Naive thymus-derived CD4-positive, alpha-beta T cell (primary cell): ENCODE data around the gene FSTL3. TPM values are rescaled to one million over a fixed set of nuclear protein-coding genes. Genes with fewer than 3 reads are reported as not detected.
"Not testable (repeated sequence)": the region's sequence is repeated elsewhere in the genome, so short reads cannot be mapped to it uniquely, and the experiment has no call there.

Experiments used
- ATAC-seq: fragments of 150-1000 bp; cut with Tn5 transposase; 2 replicates; pipeline ENCODE4 v1.10.0; 2021; ENCODE audit warnings: mild to moderate bottlenecking, moderate library complexity
- CTCF ChIA-PET: fragments of 350-600 bp; sonication (Branson Sonifier 250); formaldehyde crosslinking; loops from one replicate; lab custom pipeline; 2021; ENCODE audit warnings: antibody characterized with exemption; lab: Charles Lee
- POLR2A ChIA-PET: fragments of 350-600 bp; sonication (Branson Sonifier 250); formaldehyde crosslinking; loops from one replicate; lab custom pipeline; 2021; ENCODE audit warnings: antibody characterized with exemption, inconsistent platforms; lab: Charles Lee
- DNase-seq, 9 donors: peaks; one replicate each; pipeline versions ENCODE4 v3.0.0 to v3.0.0-alpha.2; 2020 to 2022; ENCODE audit warnings: mixed read lengths in 1 of 9
- H3K27ac ChIP-seq: one replicate; pipeline ENCODE4 v1.7.0; 2013; ENCODE audit warnings: mild to moderate bottlenecking, low read depth, low read length, moderate library complexity
- H3K27me3 ChIP-seq, 2 donors: one replicate each; pipeline ENCODE4 v1.7.0; 2013; ENCODE audit warnings: low read length in 2 of 2, mild to moderate bottlenecking in 2 of 2, moderate library complexity in 2 of 2; ENCODE audit not compliant: control insufficient read depth in 2 of 2, insufficient read depth in 2 of 2
- H3K36me3 ChIP-seq, 3 experiments: 1 replicate in 2 of 3; 2 replicates in 1 of 3; pipeline ENCODE4 v1.7.0; 2013; ENCODE audit warnings: low read length in 3 of 3, mild to moderate bottlenecking in 3 of 3, moderate library complexity in 1 of 3; ENCODE audit not compliant: insufficient read depth in 3 of 3, control insufficient read depth in 2 of 3
- H3K4me1 ChIP-seq, 2 donors: one replicate each; pipeline ENCODE4 v1.7.0; 2013; ENCODE audit warnings: low read length in 2 of 2, mild to moderate bottlenecking in 2 of 2, moderate library complexity in 1 of 2; ENCODE audit not compliant: control insufficient read depth in 2 of 2, insufficient read depth in 2 of 2
- H3K4me3 ChIP-seq: 2 replicates; pipeline ENCODE4 v1.7.0; 2013; ENCODE audit warnings: mild to moderate bottlenecking, low read length
- H3K9me3 ChIP-seq, 3 experiments: 1 replicate in 2 of 3; 2 replicates in 1 of 3; pipeline ENCODE4 v1.7.0; 2013; ENCODE audit warnings: low read length in 3 of 3; ENCODE audit not compliant: control insufficient read depth in 2 of 3
- H3K27ac Mint-ChIP-seq, 9 donors: one replicate each; pipeline ENCODE4 v1.8.0; 2020 to 2022; ENCODE audit warnings: mixed read lengths in 9 of 9, mild to moderate bottlenecking in 8 of 9, moderate library complexity in 5 of 9, inconsistent platforms in 2 of 9
- H3K27me3 Mint-ChIP-seq, 5 donors: one replicate each; pipeline ENCODE4 v1.8.0; 2021 to 2022; ENCODE audit warnings: mixed read lengths in 5 of 5, mild to moderate bottlenecking in 1 of 5
- H3K36me3 Mint-ChIP-seq, 5 donors: one replicate each; pipeline ENCODE4 v1.8.0; 2020 to 2022; ENCODE audit warnings: mixed read lengths in 5 of 5, mild to moderate bottlenecking in 3 of 5, inconsistent platforms in 1 of 5
- H3K4me1 Mint-ChIP-seq, 7 donors: one replicate each; pipeline ENCODE4 v1.8.0; 2020 to 2022; ENCODE audit warnings: mixed read lengths in 7 of 7, mild to moderate bottlenecking in 3 of 7, inconsistent platforms in 1 of 7
- H3K4me3 Mint-ChIP-seq, 10 donors: one replicate each; pipeline ENCODE4 v1.8.0; 2020 to 2022; ENCODE audit warnings: mild to moderate bottlenecking in 10 of 10, mixed read lengths in 10 of 10, moderate library complexity in 6 of 10, inconsistent platforms in 2 of 10
- H3K9me3 Mint-ChIP-seq, 11 donors: one replicate each; pipeline ENCODE4 v1.8.0; 2020 to 2022; ENCODE audit warnings: mixed read lengths in 11 of 11, mild to moderate bottlenecking in 4 of 11, inconsistent platforms in 1 of 11, moderate library complexity in 1 of 11
- intact Hi-C, 2 donors: fragments of 100-400 bp; cut with micrococcal nuclease; formaldehyde crosslinking; loops; one replicate each; pipeline ENCODE4 v1.15.1; 2023
- polyA plus RNA-seq, 2 donors: library from polyadenylated mRNA; unstranded; fragments of 300-500 nt; fragmentation: Illumina TruSeq; gene quantifications; one replicate each; pipeline ENCODE4 v1.2.3, GENCODE V29; 2021
- total RNA-seq, 6 experiments: library from RNA in 5 of 6; stranded (reverse) in 5 of 6; gene quantifications; 1 replicate in 5 of 6; 2 replicates in 1 of 6; pipeline ENCODE4 v1.2.3 and lab custom pipeline; 2021 to 2026

Gene FSTL3
- total and polyA plus RNA-seq, 7 experiments from 2014 or later, result 2.7 to 6.4 (median 4.7) TPM

DNA sequence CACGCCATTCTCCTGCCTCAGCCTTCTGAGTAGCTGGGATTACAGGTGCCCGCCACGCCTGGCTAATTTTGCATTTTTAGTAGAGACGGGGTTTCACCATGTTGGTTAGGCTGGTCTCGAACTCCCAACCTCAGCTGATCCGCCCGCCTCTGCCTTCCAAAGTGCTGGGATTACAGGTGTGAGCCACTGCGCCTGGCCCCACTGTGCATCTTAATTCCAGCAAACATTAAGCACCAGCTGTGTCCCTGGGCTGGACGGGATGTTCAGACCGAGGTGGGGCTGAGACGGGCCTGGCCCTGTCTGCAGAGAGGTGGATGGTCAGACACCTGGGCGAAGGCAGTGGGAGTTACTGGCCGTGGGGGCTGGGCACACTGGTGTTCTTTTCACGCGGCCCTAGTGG is 53.4 kb downstream of the FSTL3 start:
- CTCF ChIA-PET, H3K9me3 ChIP-seq, DNase-seq, H3K36me3 Mint-ChIP-seq, H3K4me1 Mint-ChIP-seq, H3K27ac ChIP-seq, intact Hi-C loops, ATAC-seq, H3K4me3 Mint-ChIP-seq, H3K4me3 ChIP-seq, H3K4me1 ChIP-seq, H3K36me3 ChIP-seq, H3K27me3 Mint-ChIP-seq, POLR2A ChIA-PET, H3K27ac Mint-ChIP-seq, H3K9me3 Mint-ChIP-seq, H3K27me3 ChIP-seq: not testable (repeated sequence)

DNA sequence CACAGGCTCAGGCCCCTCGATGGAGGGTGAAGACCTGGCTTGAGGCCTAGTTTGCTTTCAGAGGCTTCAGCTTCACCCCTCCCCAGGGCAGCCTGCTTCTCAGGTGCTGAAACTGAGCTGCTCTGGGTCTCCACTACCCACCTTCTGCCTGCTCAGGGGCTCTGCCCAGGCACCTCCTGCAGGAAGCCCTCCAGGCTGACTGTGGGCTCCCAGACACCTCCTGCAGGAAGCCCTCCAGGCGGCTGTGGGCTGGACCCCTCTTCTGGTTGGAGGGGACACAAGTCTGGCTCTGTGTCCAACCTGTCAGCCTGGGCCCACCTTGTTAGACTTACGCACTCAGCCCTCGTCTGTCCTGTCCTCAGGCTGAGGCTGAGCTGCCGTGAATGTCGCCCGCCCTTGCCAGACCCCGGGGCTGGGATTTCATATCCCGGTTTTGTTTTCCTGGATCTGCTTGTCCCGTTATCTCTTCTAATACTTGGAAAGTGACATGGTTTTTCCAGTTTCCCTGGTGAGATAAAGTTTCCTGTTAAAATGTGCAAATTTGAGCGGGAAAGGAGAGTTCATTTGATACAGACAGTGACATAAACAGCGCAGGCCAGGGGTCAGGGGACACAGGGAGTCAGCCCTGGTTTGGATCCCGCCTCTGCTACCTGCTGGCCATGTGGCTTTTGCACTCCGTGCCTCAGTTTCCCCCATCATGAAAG is 53.9 kb downstream of the FSTL3 start:
- no peaks in the 10 kb centered on the region for H3K9me3 ChIP-seq
- Mint-ChIP-seq H3K27me3 (no peaks in the 10 kb centered on the region), H3K27ac (no peak overlapping the region), H3K36me3 (no peaks in the 10 kb centered on the region), H3K4me3 (no peak overlapping the region), H3K4me1 (peaks cover 0 to 10% (median 5%) of the 10 kb centered on the region in 7 donors), H3K9me3 (no peaks in the 10 kb centered on the region)
- no peaks in the 10 kb centered on the region for H3K4me1 ChIP-seq
- no peak overlapping the region for H3K4me3 ChIP-seq
- CTCF ChIA-PET, result no interaction called here
- DNase-seq (no peak), ATAC-seq (no peak)
- H3K27ac ChIP-seq, result no peak overlapping the region
- no peaks in the 10 kb centered on the region for H3K27me3 ChIP-seq
- POLR2A ChIA-PET, result no interaction called here
- intact Hi-C loops, result loop anchor here (5.0 kb wide), 2 partner anchors 48 to 143 kb away; partner anchors contain the start of gene HCN2 (in 1 of the 2)
- no peaks in the 10 kb centered on the region for H3K36me3 ChIP-seq

DNA sequence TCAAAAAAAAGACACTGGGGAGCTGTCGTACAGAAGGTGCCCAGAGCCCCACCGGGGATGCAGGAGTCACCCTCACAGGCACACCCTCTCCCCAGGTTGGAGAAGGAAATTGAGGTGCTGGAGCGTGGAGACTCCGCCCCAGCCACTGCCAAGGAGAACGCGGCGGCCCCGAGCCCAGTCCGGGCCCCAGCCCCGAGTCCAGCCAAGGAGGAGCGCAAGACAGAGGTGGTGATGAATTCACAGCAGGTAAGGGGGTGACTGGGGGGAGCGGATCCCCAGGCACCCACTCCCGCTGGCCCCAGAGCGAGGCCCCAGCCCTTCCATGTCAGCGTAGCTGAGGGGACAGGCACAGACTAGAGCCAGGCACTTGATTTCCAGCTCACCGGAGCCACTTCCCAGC is 54.8 kb downstream of the FSTL3 start:
- ATAC-seq (no peak), DNase-seq (no peak)
- Mint-ChIP-seq H3K36me3 (no peaks in the 10 kb centered on the region), H3K4me1 (peaks cover 0 to 10% (median 5%) of the 10 kb centered on the region in 7 donors), H3K4me3 (no peak overlapping the region), H3K9me3 (no peaks in the 10 kb centered on the region), H3K27me3 (no peaks in the 10 kb centered on the region), H3K27ac (no peak overlapping the region)
- H3K36me3 ChIP-seq, result no peaks in the 10 kb centered on the region
- no peak overlapping the region for H3K4me3 ChIP-seq
- H3K4me1 ChIP-seq, result no peaks in the 10 kb centered on the region
- no peaks in the 10 kb centered on the region for H3K27me3 ChIP-seq
- POLR2A ChIA-PET, result no interaction called here
- no peaks in the 10 kb centered on the region for H3K9me3 ChIP-seq
- CTCF ChIA-PET, result no interaction called here
- intact Hi-C loops, result loop anchor here (5.0 kb wide), 2 partner anchors 49 to 144 kb away; partner anchors contain the start of gene HCN2 (in 1 of the 2)
- H3K27ac ChIP-seq, result no peak overlapping the region

DNA sequence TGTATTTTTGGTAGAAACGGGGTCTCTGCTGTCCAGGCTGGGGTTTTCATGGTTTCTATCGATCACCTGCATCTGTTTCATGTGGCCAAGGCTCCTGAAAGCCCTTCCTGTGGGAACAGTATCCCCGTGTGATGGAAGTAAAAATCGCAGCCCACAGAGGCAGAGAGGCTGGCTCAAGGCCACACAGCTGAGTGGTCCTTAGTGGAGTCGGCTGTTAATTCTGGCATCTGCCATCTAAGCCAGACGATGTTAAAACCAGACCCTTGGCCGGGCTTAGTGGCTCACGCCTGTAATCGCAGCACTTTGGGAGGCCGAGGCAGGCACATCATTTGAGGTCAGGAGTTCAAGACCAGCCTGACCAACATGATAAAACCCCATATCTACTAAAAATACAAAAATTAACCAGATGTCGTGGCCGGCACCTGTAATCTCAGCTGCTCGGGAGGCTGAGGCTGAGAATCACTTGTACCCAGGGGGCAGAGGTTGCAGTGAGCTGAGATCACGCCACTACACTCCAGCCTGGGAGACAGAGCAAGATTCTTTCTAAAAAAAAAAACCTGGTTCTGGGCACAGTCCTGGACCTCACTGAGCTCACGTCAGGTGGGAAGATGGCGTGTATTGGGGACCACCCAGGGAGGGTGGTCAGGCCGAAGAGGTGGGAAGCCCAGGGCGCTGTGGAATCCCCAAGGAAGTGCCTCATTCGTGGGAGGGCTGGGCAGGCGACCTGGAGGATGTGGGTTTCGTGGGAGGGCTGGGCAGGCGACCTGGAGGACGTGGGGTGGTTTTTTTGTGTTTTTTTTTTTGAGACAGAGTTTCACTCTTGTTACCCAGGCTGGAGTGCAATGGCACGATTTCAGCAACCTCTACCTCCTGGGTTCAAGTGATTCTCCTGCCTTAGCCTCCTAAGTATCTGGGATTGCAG is 56.2 kb downstream of the FSTL3 start:
- peaks cover 0 to 2% (median 0%) of the 10 kb centered on the region in 11 donors for H3K9me3 Mint-ChIP-seq
- intact Hi-C loops, result loop anchor here (5.0 kb wide), 2 partner anchors 50 to 145 kb away; partner anchors contain the start of gene HCN2 (in 1 of the 2)
- no peak overlapping the region for H3K27ac Mint-ChIP-seq
- peaks cover 0 to 10% (median 5%) of the 10 kb centered on the region in 7 donors for H3K4me1 Mint-ChIP-seq
- H3K36me3 Mint-ChIP-seq, result no peaks in the 10 kb centered on the region
- ATAC-seq (no peak), DNase-seq (no peak)
- Histone ChIP-seq H3K27me3 (no peaks in the 10 kb centered on the region), H3K4me1 (no peaks in the 10 kb centered on the region), H3K27ac (no peak overlapping the region), H3K4me3 (no peak overlapping the region), H3K36me3 (no peaks in the 10 kb centered on the region), H3K9me3 (no peaks in the 10 kb centered on the region)
- H3K27me3 Mint-ChIP-seq, result no peaks in the 10 kb centered on the region
- no peak overlapping the region for H3K4me3 Mint-ChIP-seq
- POLR2A ChIA-PET, result interaction anchor here (0.8 kb wide), 1 partner anchor 64 kb away, joined by 8 read pairs; no protein-coding TSS in a partner anchor
- CTCF ChIA-PET, result interaction anchor here (0.6 to 1.2 kb wide), 3 partner anchors 19 to 148 kb away, joined by 3 to 6 read pairs (median 4); no protein-coding TSS in a partner anchor

Other genes with a start within 250 kb of the FSTL3 start
- gene SHC2, start 215.4 kb upstream of the FSTL3 start, total RNA-seq, result 1 to 10 TPM in 2 of 5 experiments, under 1 TPM in 1, not detected in 2; 0.82 to 2.3 (median 2.1) TPM
- gene SHC2, start 215.4 kb upstream of the FSTL3 start, polyA plus RNA-seq, result not detected
- 1 to 10 TPM in 2 of 5 experiments, under 1 TPM in 2, not detected in 1; 0.24 to 1.8 (median 0.83) TPM for gene MADCAM1, start 179.9 kb upstream of the FSTL3 start, total RNA-seq
- gene MADCAM1, start 179.9 kb upstream of the FSTL3 start, polyA plus RNA-seq, result under 1 TPM in 1 of 2 donors, not detected in 1; 0.12 TPM
- gene TPGS1, start 168.9 kb upstream of the FSTL3 start, total RNA-seq, result 10 to 100 TPM; 21.6 to 34.5 (median 22.7) TPM
- gene TPGS1, start 168.9 kb upstream of the FSTL3 start, polyA plus RNA-seq, result 10 to 100 TPM; 24.2 to 36.4 TPM
- 10 to 100 TPM; 39.0 to 47.3 (median 45.8) TPM for gene CDC34, start 144.6 kb upstream of the FSTL3 start, total RNA-seq
- 10 to 100 TPM; 20.4 to 41.4 TPM for gene CDC34, start 144.6 kb upstream of the FSTL3 start, polyA plus RNA-seq
- 10 to 100 TPM; 30.0 to 81.4 (median 67.8) TPM for gene GZMM, start 132.3 kb upstream of the FSTL3 start, total RNA-seq
- 100 to 1,000 TPM; 138 to 181 TPM for gene GZMM, start 132.3 kb upstream of the FSTL3 start, polyA plus RNA-seq
- gene BSG, start 103.8 kb upstream of the FSTL3 start, total RNA-seq, result 100 to 1,000 TPM; 109 to 247 (median 120) TPM
- gene BSG, start 103.8 kb upstream of the FSTL3 start, polyA plus RNA-seq, result 100 to 1,000 TPM; 246 to 349 TPM
- gene HCN2, start 86.5 kb upstream of the FSTL3 start, total RNA-seq, result 1 to 10 TPM in 4 of 5 experiments, under 1 TPM in 1; 0.93 to 2.6 (median 2.2) TPM
- not detected for gene HCN2, start 86.5 kb upstream of the FSTL3 start, polyA plus RNA-seq
- gene POLRMT, start 42.9 kb upstream of the FSTL3 start, total RNA-seq, result 100 to 1,000 TPM in 1 of 5 experiments, 10 to 100 TPM in 4; 61.2 to 105 (median 71.3) TPM
- gene POLRMT, start 42.9 kb upstream of the FSTL3 start, polyA plus RNA-seq, result 10 to 100 TPM; 37.4 to 51.8 TPM
- 1 to 10 TPM in 2 of 5 experiments, under 1 TPM in 2, not detected in 1; 0.17 to 1.8 (median 0.95) TPM for gene FGF22, start 36.5 kb upstream of the FSTL3 start, total RNA-seq
- not detected for gene FGF22, start 36.5 kb upstream of the FSTL3 start, polyA plus RNA-seq
- 100 to 1,000 TPM in 3 of 5 experiments, 10 to 100 TPM in 2; 75.1 to 110 (median 101) TPM for gene RNF126, start 13.2 kb upstream of the FSTL3 start, total RNA-seq
- 10 to 100 TPM; 55.3 to 70.3 TPM for gene RNF126, start 13.2 kb upstream of the FSTL3 start, polyA plus RNA-seq
- 1 to 10 TPM in 1 of 5 experiments, under 1 TPM in 1, not detected in 3; 0.27 to 2.1 TPM for gene PRSS57, start 19.1 kb downstream of the FSTL3 start, total RNA-seq
- not detected for gene PRSS57, start 19.1 kb downstream of the FSTL3 start, polyA plus RNA-seq
- gene PALM, start 32.5 kb downstream of the FSTL3 start, total RNA-seq, result 1 to 10 TPM in 1 of 5 experiments, not detected in 4; 1.0 TPM
- not detected for gene PALM, start 32.5 kb downstream of the FSTL3 start, polyA plus RNA-seq
- not detected for gene MISP, start 74.7 kb downstream of the FSTL3 start, total RNA-seq
- gene MISP, start 74.7 kb downstream of the FSTL3 start, polyA plus RNA-seq, result not detected
- gene PTBP1, start 121.1 kb downstream of the FSTL3 start, total RNA-seq, result 100 to 1,000 TPM; 313 to 524 (median 326) TPM
- gene PTBP1, start 121.1 kb downstream of the FSTL3 start, polyA plus RNA-seq, result 100 to 1,000 TPM; 113 to 227 TPM
- gene PLPPR3, start 145.6 kb downstream of the FSTL3 start, total RNA-seq, result not detected
- gene PLPPR3, start 145.6 kb downstream of the FSTL3 start, polyA plus RNA-seq, result not detected
- gene AZU1, start 151.4 kb downstream of the FSTL3 start, total RNA-seq, result 1 to 10 TPM in 1 of 5 experiments, under 1 TPM in 1, not detected in 3; 0.64 to 4.1 TPM
- not detected for gene AZU1, start 151.4 kb downstream of the FSTL3 start, polyA plus RNA-seq
- 1 to 10 TPM in 1 of 5 experiments, not detected in 4; 2.7 TPM for gene PRTN3, start 164.6 kb downstream of the FSTL3 start, total RNA-seq
- gene PRTN3, start 164.6 kb downstream of the FSTL3 start, polyA plus RNA-seq, result not detected
- gene ELANE, start 175.9 kb downstream of the FSTL3 start, total RNA-seq, result 1 to 10 TPM in 1 of 5 experiments, not detected in 4; 4.9 TPM
- not detected for gene ELANE, start 175.9 kb downstream of the FSTL3 start, polyA plus RNA-seq
- 10 to 100 TPM in 2 of 5 experiments, 1 to 10 TPM in 3; 1.3 to 58.0 (median 2.1) TPM for gene CFD, start 183.3 kb downstream of the FSTL3 start, total RNA-seq
- gene CFD, start 183.3 kb downstream of the FSTL3 start, polyA plus RNA-seq, result 1 to 10 TPM; 4.9 to 8.0 TPM
- 10 to 100 TPM; 47.5 to 78.2 (median 67.6) TPM for gene MED16, start 216.8 kb downstream of the FSTL3 start, total RNA-seq
- 100 to 1,000 TPM in 1 of 2 donors, 10 to 100 TPM in 1; 65.7 to 142 TPM for gene MED16, start 216.8 kb downstream of the FSTL3 start, polyA plus RNA-seq
- gene RNU6-9, start 217.1 kb downstream of the FSTL3 start, total RNA-seq, result not detected
- not detected for gene RNU6-9, start 217.1 kb downstream of the FSTL3 start, polyA plus RNA-seq
- 100 to 1,000 TPM; 123 to 219 (median 184) TPM for gene R3HDM4, start 236.8 kb downstream of the FSTL3 start, total RNA-seq
- 100 to 1,000 TPM; 195 to 251 TPM for gene R3HDM4, start 236.8 kb downstream of the FSTL3 start, polyA plus RNA-seq
- 1 to 10 TPM; 1.1 to 3.0 (median 1.7) TPM for gene KISS1R, start 240.9 kb downstream of the FSTL3 start, total RNA-seq
- under 1 TPM; 0.72 to 0.85 TPM for gene KISS1R, start 240.9 kb downstream of the FSTL3 start, polyA plus RNA-seq
- gene ARID3A, start 249.6 kb downstream of the FSTL3 start, total RNA-seq, result 10 to 100 TPM in 3 of 5 experiments, 1 to 10 TPM in 2; 7.1 to 33.1 (median 10.2) TPM
- gene ARID3A, start 249.6 kb downstream of the FSTL3 start, polyA plus RNA-seq, result under 1 TPM; 0.57 to 0.95 TPM